ENCODE measurements around the gene ABR.
"Not testable (repeated sequence)": the region's sequence is repeated elsewhere in the genome, so short reads cannot be mapped to it uniquely, and the experiment has no call there.

Gene ABR

GRCh38 chr17:1145311-1145986, 34.3 kb downstream of the ABR start:
- Histone ChIP-seq H3K27ac (ENCODE audit: low read length) (no peak overlapping the region), H3K4me1 (ENCODE audit: control insufficient read depth, insufficient read depth, low read length) (peaks cover 2% of the 10 kb centered on the region), H3K36me3 (ENCODE audit: control insufficient read depth in 2 of 2, insufficient read depth in 2 of 2, low read length in 2 of 2) (peaks cover 3 to 6% of the 10 kb centered on the region in 2 donors), H3K4me3 (ENCODE audit: low read length in 2 of 2) (no peak overlapping the region), H3K9ac (ENCODE audit: low read length in 2 of 2) (no peak overlapping the region), H3K9me3 (ENCODE audit: control insufficient read depth in 2 of 2, low read length in 2 of 2) (no peaks in the 10 kb centered on the region), H3K27me3 (ENCODE audit: control insufficient read depth in 1 of 2, insufficient read depth in 2 of 2, low read length in 2 of 2) (no peaks in the 10 kb centered on the region)

GRCh38 chr17:1144162-1144561, 35.6 kb downstream of the ABR start:
- H3K27me3 ChIP-seq (ENCODE audit: control insufficient read depth in 1 of 2, insufficient read depth in 2 of 2, low read length in 2 of 2), result no peaks in the 10 kb centered on the region
- no peak overlapping the region for H3K27ac ChIP-seq (ENCODE audit: low read length)
- peaks cover 2% of the 10 kb centered on the region for H3K4me1 ChIP-seq (ENCODE audit: control insufficient read depth, insufficient read depth, low read length)
- H3K36me3 ChIP-seq (ENCODE audit: control insufficient read depth in 2 of 2, insufficient read depth in 2 of 2, low read length in 2 of 2), result no peaks in the 10 kb centered on the region
- H3K4me3 ChIP-seq (ENCODE audit: low read length in 2 of 2), result no peak overlapping the region
- no peak overlapping the region for H3K9ac ChIP-seq (ENCODE audit: low read length in 2 of 2)
- H3K9me3 ChIP-seq (ENCODE audit: control insufficient read depth in 2 of 2, low read length in 2 of 2), result no peaks in the 10 kb centered on the region

GRCh38 chr17:1143573-1143972, 36.2 kb downstream of the ABR start:
- Histone ChIP-seq H3K4me1 (ENCODE audit: control insufficient read depth, insufficient read depth, low read length) (peaks cover 2% of the 10 kb centered on the region), H3K27me3 (ENCODE audit: control insufficient read depth in 1 of 2, insufficient read depth in 2 of 2, low read length in 2 of 2) (no peaks in the 10 kb centered on the region), H3K27ac (ENCODE audit: low read length) (no peak overlapping the region), H3K4me3 (ENCODE audit: low read length in 2 of 2) (no peak overlapping the region), H3K9me3 (ENCODE audit: control insufficient read depth in 2 of 2, low read length in 2 of 2) (no peaks in the 10 kb centered on the region), H3K36me3 (ENCODE audit: control insufficient read depth in 2 of 2, insufficient read depth in 2 of 2, low read length in 2 of 2) (no peaks in the 10 kb centered on the region), H3K9ac (ENCODE audit: low read length in 2 of 2) (no peak overlapping the region)

GRCh38 chr17:1142561-1142971, 37.2 kb downstream of the ABR start:
- no peak overlapping the region for H3K9ac ChIP-seq (ENCODE audit: low read length in 2 of 2)
- H3K36me3 ChIP-seq (ENCODE audit: control insufficient read depth in 2 of 2, insufficient read depth in 2 of 2, low read length in 2 of 2), result no peaks in the 10 kb centered on the region
- no peaks in the 10 kb centered on the region for H3K9me3 ChIP-seq (ENCODE audit: control insufficient read depth in 2 of 2, low read length in 2 of 2)
- no peak overlapping the region for H3K27ac ChIP-seq (ENCODE audit: low read length)
- no peaks in the 10 kb centered on the region for H3K4me1 ChIP-seq (ENCODE audit: control insufficient read depth, insufficient read depth, low read length)
- no peaks in the 10 kb centered on the region for H3K27me3 ChIP-seq (ENCODE audit: control insufficient read depth in 1 of 2, insufficient read depth in 2 of 2, low read length in 2 of 2)
- no peak overlapping the region for H3K4me3 ChIP-seq (ENCODE audit: low read length in 2 of 2)

- Histone ChIP-seq H3K9me3 (ENCODE audit: control insufficient read depth in 2 of 2, low read length in 2 of 2) (no peaks in the 10 kb centered on the region), H3K27me3 (ENCODE audit: control insufficient read depth in 1 of 2, insufficient read depth in 2 of 2, low read length in 2 of 2) (no peaks in the 10 kb centered on the region), H3K27ac (ENCODE audit: low read length) (no peak overlapping the region), H3K4me1 (ENCODE audit: control insufficient read depth, insufficient read depth, low read length) (peaks cover 16% of the 10 kb centered on the region), H3K9ac (ENCODE audit: low read length in 2 of 2) (no peak overlapping the region), H3K4me3 (ENCODE audit: low read length in 2 of 2) (no peak overlapping the region), H3K36me3 (ENCODE audit: control insufficient read depth in 2 of 2, insufficient read depth in 2 of 2, low read length in 2 of 2) (no peaks in the 10 kb centered on the region)
These were observed 42.3 kb downstream of the ABR start for GRCh38 chr17:1137465-1137894.

GRCh38 chr17:1136748-1137147, 43.0 kb downstream of the ABR start:
- no peaks in the 10 kb centered on the region for H3K27me3 ChIP-seq (ENCODE audit: control insufficient read depth in 1 of 2, insufficient read depth in 2 of 2, low read length in 2 of 2)
- no peak overlapping the region for H3K27ac ChIP-seq (ENCODE audit: low read length)
- no peak overlapping the region for H3K9ac ChIP-seq (ENCODE audit: low read length in 2 of 2)
- H3K4me1 ChIP-seq (ENCODE audit: control insufficient read depth, insufficient read depth, low read length), result peaks cover 16% of the 10 kb centered on the region
- H3K36me3 ChIP-seq (ENCODE audit: control insufficient read depth in 2 of 2, insufficient read depth in 2 of 2, low read length in 2 of 2), result no peaks in the 10 kb centered on the region
- no peak overlapping the region for H3K4me3 ChIP-seq (ENCODE audit: low read length in 2 of 2)
- no peaks in the 10 kb centered on the region for H3K9me3 ChIP-seq (ENCODE audit: control insufficient read depth in 2 of 2, low read length in 2 of 2)

GRCh38 chr17:1134634-1135324, 45.0 kb downstream of the ABR start:
- H3K4me1 ChIP-seq (ENCODE audit: control insufficient read depth, insufficient read depth, low read length), result peaks cover 16% of the 10 kb centered on the region
- peak overlapping the region; percentile 35 to 58 for H3K4me3 ChIP-seq (ENCODE audit: low read length in 2 of 2)
- no peaks in the 10 kb centered on the region for H3K27me3 ChIP-seq (ENCODE audit: control insufficient read depth in 1 of 2, insufficient read depth in 2 of 2, low read length in 2 of 2)
- H3K27ac ChIP-seq (ENCODE audit: low read length), result peak overlapping the region; percentile 46
- H3K36me3 ChIP-seq (ENCODE audit: control insufficient read depth in 2 of 2, insufficient read depth in 2 of 2, low read length in 2 of 2), result no peaks in the 10 kb centered on the region
- no peaks in the 10 kb centered on the region for H3K9me3 ChIP-seq (ENCODE audit: control insufficient read depth in 2 of 2, low read length in 2 of 2)
- peak overlapping the region; percentile 22 to 36 for H3K9ac ChIP-seq (ENCODE audit: low read length in 2 of 2)

GRCh38 chr17:1130191-1130590, 49.6 kb downstream of the ABR start:
- Histone ChIP-seq H3K4me1 (ENCODE audit: control insufficient read depth, insufficient read depth, low read length) (peaks cover 14% of the 10 kb centered on the region), H3K27ac (ENCODE audit: low read length) (no peak overlapping the region), H3K9ac (ENCODE audit: low read length in 2 of 2) (no peak overlapping the region), H3K9me3 (ENCODE audit: control insufficient read depth in 2 of 2, low read length in 2 of 2) (no peaks in the 10 kb centered on the region), H3K36me3 (ENCODE audit: control insufficient read depth in 2 of 2, insufficient read depth in 2 of 2, low read length in 2 of 2) (no peaks in the 10 kb centered on the region), H3K4me3 (ENCODE audit: low read length in 2 of 2) (no peak overlapping the region), H3K27me3 (ENCODE audit: control insufficient read depth in 1 of 2, insufficient read depth in 2 of 2, low read length in 2 of 2) (no peaks in the 10 kb centered on the region)

- H3K4me1 ChIP-seq (ENCODE audit: control insufficient read depth, insufficient read depth, low read length); H3K27me3 ChIP-seq (ENCODE audit: control insufficient read depth in 1 of 2, insufficient read depth in 2 of 2, low read length in 2 of 2); H3K36me3 ChIP-seq (ENCODE audit: control insufficient read depth in 2 of 2, insufficient read depth in 2 of 2, low read length in 2 of 2); H3K27ac ChIP-seq (ENCODE audit: low read length); H3K4me3 ChIP-seq (ENCODE audit: low read length in 2 of 2); H3K9ac ChIP-seq (ENCODE audit: low read length in 2 of 2); H3K9me3 ChIP-seq (ENCODE audit: control insufficient read depth in 2 of 2, low read length in 2 of 2): not testable (repeated sequence)
These were observed 51.3 kb downstream of the ABR start for GRCh38 chr17:1128463-1128862.

- Histone ChIP-seq H3K36me3 (ENCODE audit: control insufficient read depth in 2 of 2, insufficient read depth in 2 of 2, low read length in 2 of 2) (no peaks in the 10 kb centered on the region), H3K9me3 (ENCODE audit: control insufficient read depth in 2 of 2, low read length in 2 of 2) (no peaks in the 10 kb centered on the region), H3K27me3 (ENCODE audit: control insufficient read depth in 1 of 2, insufficient read depth in 2 of 2, low read length in 2 of 2) (no peaks in the 10 kb centered on the region), H3K4me3 (ENCODE audit: low read length in 2 of 2) (no peak overlapping the region), H3K4me1 (ENCODE audit: control insufficient read depth, insufficient read depth, low read length) (peaks cover 18% of the 10 kb centered on the region), H3K9ac (ENCODE audit: low read length in 2 of 2) (no peak overlapping the region), H3K27ac (ENCODE audit: low read length) (no peak overlapping the region)
These were observed 52.8 kb downstream of the ABR start for GRCh38 chr17:1126801-1127550.
